HG03432 (cell line): ENCODE results near the gene LRFN5.

Source experiments
- ATAC-seq: cut with Tn5 transposase; IDR thresholded peaks from one replicate; pipeline ENCODE4 v1.9.1; 2021; ENCODE audit warnings: mild to moderate bottlenecking, moderate library complexity; ENCODE audit not compliant: unreplicated experiment

LRFN5 gene

GRCh38 chr14:41766772-41767171 lies 160.1 kb downstream of the LRFN5 start:
- no peak for ATAC-seq

- ATAC-seq = no peak
Observed at GRCh38 chr14:41773536-41774279, 167.0 kb downstream of the LRFN5 start.

GRCh38 chr14:41782511-41782910 lies 175.8 kb downstream of the LRFN5 start:
- ATAC-seq = no peak

- ATAC-seq = no peak
Observed at GRCh38 chr14:41783403-41783802, 176.7 kb downstream of the LRFN5 start.

GRCh38 chr14:41785696-41786095 lies 179.0 kb downstream of the LRFN5 start:
- no peak for ATAC-seq

- no peak for ATAC-seq
Observed at GRCh38 chr14:41799817-41800216, 193.1 kb downstream of the LRFN5 start.

- ATAC-seq = peak; percentile 67
Observed at GRCh38 chr14:41805633-41806032, 199.0 kb downstream of the LRFN5 start.

- ATAC-seq = no peak
Observed at GRCh38 chr14:41806366-41806975, 199.8 kb downstream of the LRFN5 start.

- ATAC-seq = no peak
Observed at GRCh38 chr14:41810362-41810761, 203.7 kb downstream of the LRFN5 start.

GRCh38 chr14:41817626-41818025 lies 210.9 kb downstream of the LRFN5 start:
- ATAC-seq = no peak

GRCh38 chr14:41824441-41824840 lies 217.8 kb downstream of the LRFN5 start:
- peak; percentile 62 for ATAC-seq

- ATAC-seq = no peak
Observed at GRCh38 chr14:41825622-41826021, 218.9 kb downstream of the LRFN5 start.

- ATAC-seq = no peak
Observed at GRCh38 chr14:41830714-41831406, 224.2 kb downstream of the LRFN5 start.

- ATAC-seq = no peak
Observed at GRCh38 chr14:41839661-41840060, 233.0 kb downstream of the LRFN5 start.

GRCh38 chr14:41859336-41859735 lies 252.7 kb downstream of the LRFN5 start:
- no peak for ATAC-seq

GRCh38 chr14:41860586-41860985 lies 253.9 kb downstream of the LRFN5 start:
- ATAC-seq = no peak

GRCh38 chr14:41865894-41866293 lies 259.2 kb downstream of the LRFN5 start:
- ATAC-seq = no peak

GRCh38 chr14:41868396-41868795 lies 261.7 kb downstream of the LRFN5 start:
- no peak for ATAC-seq

- no peak for ATAC-seq
Observed at GRCh38 chr14:41872931-41873685, 266.4 kb downstream of the LRFN5 start.

- no peak for ATAC-seq
Observed at GRCh38 chr14:41873686-41874317, 267.1 kb downstream of the LRFN5 start.

GRCh38 chr14:41875116-41875515 lies 268.4 kb downstream of the LRFN5 start:
- no peak for ATAC-seq
